ENCODE data around the gene PTGFRN.

PTGFRN gene

DNA sequence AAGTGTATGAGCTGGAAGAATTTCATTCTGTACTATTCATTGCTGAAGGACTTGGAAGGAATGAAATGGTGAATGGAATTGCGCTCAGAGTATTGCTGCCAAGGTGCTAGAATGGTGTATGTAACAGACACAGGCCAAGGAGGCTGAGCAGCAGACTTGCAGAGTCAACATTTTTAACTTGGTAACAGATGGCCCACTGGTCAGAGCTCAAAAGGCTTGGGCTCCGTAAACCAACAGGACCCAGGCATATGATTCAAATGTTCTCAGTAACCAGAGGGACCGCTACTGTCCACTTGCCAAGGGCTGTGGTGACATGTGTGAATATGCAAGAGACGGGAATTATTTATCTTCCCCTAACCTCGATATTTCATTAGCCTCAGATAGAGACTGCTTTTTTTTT is 28.8 kb upstream of the PTGFRN start:
- Histone ChIP-seq H2BK5ac (ENCODE audit: low read length) (no peak overlapping the region), H3K9me3 (replicated peaks in 1 of 2; ENCODE audit: control insufficient read depth in 2 of 2, insufficient read depth in 1 of 2, low read depth in 1 of 2, low read length in 2 of 2) (no peaks in the 10 kb centered on the region), H2BK12ac (ENCODE audit: low read length) (no peak overlapping the region), H2BK15ac (ENCODE audit: low read length) (no peak overlapping the region), H3K4ac (ENCODE audit: low read length) (no peak overlapping the region), H3K4me1 (ENCODE audit: control insufficient read depth in 2 of 2, insufficient read depth in 1 of 2, low read depth in 1 of 2, low read length in 2 of 2) (peaks cover 17 to 18% of the 10 kb centered on the region in 2 donors), H3K4me2 (ENCODE audit: insufficient read depth, low read length, poor library complexity, severe bottlenecking) (no peak overlapping the region), H3K27me3 (ENCODE audit: control insufficient read depth in 3 of 3, insufficient read depth in 3 of 3, low read depth in 1 of 3, low read length in 3 of 3) (no peaks in the 10 kb centered on the region), H2AFZ (ENCODE audit: low read length) (no peak overlapping the region), H3K79me1 (ENCODE audit: low read depth, low read length) (no peaks in the 10 kb centered on the region), H3K4me3 (ENCODE audit: low read length in 2 of 2) (no peak overlapping the region), H4K8ac (ENCODE audit: low read depth, low read length) (no peak overlapping the region), H2BK120ac (ENCODE audit: low read depth, low read length) (peak overlapping the region; percentile 26), H3K18ac (ENCODE audit: low read length) (peak overlapping the region; percentile 64), H4K91ac (ENCODE audit: low read depth, low read length, poor library complexity) (no peak overlapping the region), H3K36me3 (replicated peaks in 1 of 2; ENCODE audit: control insufficient read depth in 2 of 2, insufficient read depth in 2 of 2, low read length in 2 of 2) (no peaks in the 10 kb centered on the region), H3K27ac (replicated peaks; ENCODE audit: low read length) (no peak overlapping the region), H2AK5ac (ENCODE audit: low read depth, low read length) (peak overlapping the region; percentile 58), H3K23ac (ENCODE audit: low read depth, low read length, poor library complexity) (no peak overlapping the region), H3K9ac (ENCODE audit: low read depth, low read length, poor library complexity) (no peak overlapping the region), H3K14ac (ENCODE audit: low read length) (no peak overlapping the region)
- no peak for DNase-seq (ENCODE audit: low spot score)
- no CpG with 5 or more reads among the region's 5 CpGs for WGBS, 2 donors (ENCODE audit: extremely low coverage in 2 of 2, insufficient read length in 2 of 2, insufficient replicate concordance in 1 of 2)

- no peak overlapping the region for H2BK5ac ChIP-seq (ENCODE audit: low read length)
- H3K4me1 ChIP-seq (ENCODE audit: control insufficient read depth in 2 of 2, insufficient read depth in 1 of 2, low read depth in 1 of 2, low read length in 2 of 2): peaks cover 17 to 18% of the 10 kb centered on the region in 2 donors
- H3K9ac ChIP-seq (ENCODE audit: low read depth, low read length, poor library complexity): no peak overlapping the region
- H4K91ac ChIP-seq (ENCODE audit: low read depth, low read length, poor library complexity): no peak overlapping the region
- no peak overlapping the region for H2BK120ac ChIP-seq (ENCODE audit: low read depth, low read length)
- H2AFZ ChIP-seq (ENCODE audit: low read length): no peak overlapping the region
- no peaks in the 10 kb centered on the region for H3K36me3 ChIP-seq (replicated peaks in 1 of 2; ENCODE audit: control insufficient read depth in 2 of 2, insufficient read depth in 2 of 2, low read length in 2 of 2)
- H3K18ac ChIP-seq (ENCODE audit: low read length): no peak overlapping the region
- H3K79me1 ChIP-seq (ENCODE audit: low read depth, low read length): no peaks in the 10 kb centered on the region
- no peak overlapping the region for H2AK5ac ChIP-seq (ENCODE audit: low read depth, low read length)
- H2BK15ac ChIP-seq (ENCODE audit: low read length): no peak overlapping the region
- H3K4me3 ChIP-seq (ENCODE audit: low read length in 2 of 2): no peak overlapping the region
- no peak overlapping the region for H3K4me2 ChIP-seq (ENCODE audit: insufficient read depth, low read length, poor library complexity, severe bottlenecking)
- H3K27me3 ChIP-seq (ENCODE audit: control insufficient read depth in 3 of 3, insufficient read depth in 3 of 3, low read depth in 1 of 3, low read length in 3 of 3): no peaks in the 10 kb centered on the region
- no peak overlapping the region for H3K14ac ChIP-seq (ENCODE audit: low read length)
- H4K8ac ChIP-seq (ENCODE audit: low read depth, low read length): no peak overlapping the region
- no peak for DNase-seq (ENCODE audit: low spot score)
- no peak overlapping the region for H3K27ac ChIP-seq (replicated peaks; ENCODE audit: low read length)
- no peak overlapping the region for H3K4ac ChIP-seq (ENCODE audit: low read length)
- no peak overlapping the region for H2BK12ac ChIP-seq (ENCODE audit: low read length)
- no peaks in the 10 kb centered on the region for H3K9me3 ChIP-seq (replicated peaks in 1 of 2; ENCODE audit: control insufficient read depth in 2 of 2, insufficient read depth in 1 of 2, low read depth in 1 of 2, low read length in 2 of 2)
- no CpG with 5 or more reads among the region's 9 CpGs for WGBS, 2 donors (ENCODE audit: extremely low coverage in 2 of 2, insufficient read length in 2 of 2, insufficient replicate concordance in 1 of 2)
- no peak overlapping the region for H3K23ac ChIP-seq (ENCODE audit: low read depth, low read length, poor library complexity)
These were observed 27.7 kb upstream of the PTGFRN start for GRCh38 chr1:116881879-116882520.

DNA sequence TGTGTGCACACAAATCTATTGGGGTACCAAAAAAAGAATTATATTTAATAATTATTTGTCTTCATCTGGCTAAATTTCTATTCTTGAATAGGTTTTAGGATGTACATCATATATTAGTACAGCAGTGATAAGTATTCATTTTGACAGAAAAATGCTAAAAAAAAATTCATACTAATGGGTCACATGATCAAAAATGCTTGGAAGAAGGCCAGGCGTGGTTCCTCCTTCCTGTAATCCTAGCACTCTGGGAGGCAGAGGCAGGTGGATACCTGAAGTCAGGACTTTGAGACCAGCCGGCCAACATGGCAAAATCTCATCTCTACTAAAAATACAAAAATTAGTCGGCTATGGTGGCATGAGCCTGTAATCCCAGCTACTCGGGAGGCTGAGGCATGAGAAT is 26.9 kb upstream of the PTGFRN start:
- H2AFZ ChIP-seq (ENCODE audit: low read length): no peak overlapping the region
- H3K9me3 ChIP-seq (replicated peaks in 1 of 2; ENCODE audit: control insufficient read depth in 2 of 2, insufficient read depth in 1 of 2, low read depth in 1 of 2, low read length in 2 of 2): no peaks in the 10 kb centered on the region
- no peaks in the 10 kb centered on the region for H3K27me3 ChIP-seq (ENCODE audit: control insufficient read depth in 3 of 3, insufficient read depth in 3 of 3, low read depth in 1 of 3, low read length in 3 of 3)
- no peak overlapping the region for H3K9ac ChIP-seq (ENCODE audit: low read depth, low read length, poor library complexity)
- H3K79me1 ChIP-seq (ENCODE audit: low read depth, low read length): no peaks in the 10 kb centered on the region
- H4K91ac ChIP-seq (ENCODE audit: low read depth, low read length, poor library complexity): no peak overlapping the region
- no CpG with 5 or more reads among the region's 4 CpGs for WGBS, 2 donors (ENCODE audit: extremely low coverage in 2 of 2, insufficient read length in 2 of 2, insufficient replicate concordance in 1 of 2)
- H3K14ac ChIP-seq (ENCODE audit: low read length): no peak overlapping the region
- no peak overlapping the region for H2BK15ac ChIP-seq (ENCODE audit: low read length)
- no peak for DNase-seq (ENCODE audit: low spot score)
- H3K4me2 ChIP-seq (ENCODE audit: insufficient read depth, low read length, poor library complexity, severe bottlenecking): no peak overlapping the region
- no peaks in the 10 kb centered on the region for H3K36me3 ChIP-seq (replicated peaks in 1 of 2; ENCODE audit: control insufficient read depth in 2 of 2, insufficient read depth in 2 of 2, low read length in 2 of 2)
- no peak overlapping the region for H3K23ac ChIP-seq (ENCODE audit: low read depth, low read length, poor library complexity)
- no peak overlapping the region for H2BK120ac ChIP-seq (ENCODE audit: low read depth, low read length)
- no peak overlapping the region for H3K18ac ChIP-seq (ENCODE audit: low read length)
- no peak overlapping the region for H2AK5ac ChIP-seq (ENCODE audit: low read depth, low read length)
- H2BK12ac ChIP-seq (ENCODE audit: low read length): no peak overlapping the region
- no peak overlapping the region for H3K4ac ChIP-seq (ENCODE audit: low read length)
- H3K27ac ChIP-seq (replicated peaks; ENCODE audit: low read length): no peak overlapping the region
- no peak overlapping the region for H3K4me3 ChIP-seq (ENCODE audit: low read length in 2 of 2)
- H2BK5ac ChIP-seq (ENCODE audit: low read length): no peak overlapping the region
- H3K4me1 ChIP-seq (ENCODE audit: control insufficient read depth in 2 of 2, insufficient read depth in 1 of 2, low read depth in 1 of 2, low read length in 2 of 2): peaks cover 15 to 16% of the 10 kb centered on the region in 2 donors
- H4K8ac ChIP-seq (ENCODE audit: low read depth, low read length): no peak overlapping the region

DNA sequence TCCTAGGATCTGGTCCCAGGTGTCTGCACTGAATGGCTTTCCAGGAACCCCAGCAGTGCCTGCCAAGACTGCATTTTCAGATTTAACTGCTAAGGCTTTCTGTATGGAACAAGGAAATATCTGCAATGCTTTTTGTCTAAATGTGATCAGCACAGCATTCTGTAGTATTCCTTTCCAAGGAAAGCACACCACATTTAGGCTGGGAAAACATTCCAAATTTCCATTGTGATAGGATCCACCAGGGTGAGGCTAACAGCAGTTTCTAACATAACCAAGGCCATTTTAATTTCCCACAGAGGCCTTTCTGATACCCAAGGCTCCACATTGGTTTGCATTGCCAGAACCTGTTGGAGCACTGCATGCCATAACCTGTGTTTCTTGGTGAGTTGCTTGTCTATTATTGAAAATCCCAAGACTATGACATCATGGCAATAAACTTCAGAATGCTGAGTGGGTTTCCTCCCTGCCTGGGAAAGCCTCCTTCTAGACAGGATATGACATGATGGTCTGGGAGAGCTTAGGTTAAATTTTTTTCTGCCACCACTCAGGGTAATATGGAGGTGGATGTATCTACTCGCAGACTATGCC is 23.3 kb upstream of the PTGFRN start:
- no peak overlapping the region for H3K4me2 ChIP-seq (ENCODE audit: insufficient read depth, low read length, poor library complexity, severe bottlenecking)
- H3K9ac ChIP-seq (ENCODE audit: low read depth, low read length, poor library complexity): no peak overlapping the region
- H3K27me3 ChIP-seq (ENCODE audit: control insufficient read depth in 3 of 3, insufficient read depth in 3 of 3, low read depth in 1 of 3, low read length in 3 of 3): no peaks in the 10 kb centered on the region
- peaks cover 0 to 2% of the 10 kb centered on the region in 2 donors for H3K4me1 ChIP-seq (ENCODE audit: control insufficient read depth in 2 of 2, insufficient read depth in 1 of 2, low read depth in 1 of 2, low read length in 2 of 2)
- DNase-seq (ENCODE audit: low spot score): no peak
- H2BK12ac ChIP-seq (ENCODE audit: low read length): no peak overlapping the region
- H3K36me3 ChIP-seq (replicated peaks in 1 of 2; ENCODE audit: control insufficient read depth in 2 of 2, insufficient read depth in 2 of 2, low read length in 2 of 2): no peaks in the 10 kb centered on the region
- no peak overlapping the region for H2AFZ ChIP-seq (ENCODE audit: low read length)
- H3K79me1 ChIP-seq (ENCODE audit: low read depth, low read length): no peaks in the 10 kb centered on the region
- WGBS, 2 donors (ENCODE audit: extremely low coverage in 2 of 2, insufficient read length in 2 of 2, insufficient replicate concordance in 1 of 2): no CpG with 5 or more reads among the region's 1 CpG
- H3K4me3 ChIP-seq (ENCODE audit: low read length in 2 of 2): no peak overlapping the region
- H3K27ac ChIP-seq (replicated peaks; ENCODE audit: low read length): no peak overlapping the region
- no peak overlapping the region for H3K23ac ChIP-seq (ENCODE audit: low read depth, low read length, poor library complexity)
- no peak overlapping the region for H4K8ac ChIP-seq (ENCODE audit: low read depth, low read length)
- no peak overlapping the region for H2AK5ac ChIP-seq (ENCODE audit: low read depth, low read length)
- no peaks in the 10 kb centered on the region for H3K9me3 ChIP-seq (replicated peaks in 1 of 2; ENCODE audit: control insufficient read depth in 2 of 2, insufficient read depth in 1 of 2, low read depth in 1 of 2, low read length in 2 of 2)
- H4K91ac ChIP-seq (ENCODE audit: low read depth, low read length, poor library complexity): no peak overlapping the region
- H2BK5ac ChIP-seq (ENCODE audit: low read length): no peak overlapping the region
- no peak overlapping the region for H2BK15ac ChIP-seq (ENCODE audit: low read length)
- no peak overlapping the region for H3K4ac ChIP-seq (ENCODE audit: low read length)
- no peak overlapping the region for H3K14ac ChIP-seq (ENCODE audit: low read length)
- no peak overlapping the region for H3K18ac ChIP-seq (ENCODE audit: low read length)
- no peak overlapping the region for H2BK120ac ChIP-seq (ENCODE audit: low read depth, low read length)

All from neuronal stem cell (in vitro differentiated cells).